Activated T-helper 1 cell treated with anti-CD3 and anti-CD28 coated beads, Interleukin-2, amount 50 U/mL, for 16 hours (primary cell): ENCODE measurements around the gene FAAP20.

ENCODE experiments used
- DNase-seq, 2 donors: peaks; one replicate each; pipeline ENCODE4 v3.0.0-alpha.2; 2020; ENCODE audit warnings: low read depth in 1 of 2, low spot score in 1 of 2

FAAP20 gene

DNA sequence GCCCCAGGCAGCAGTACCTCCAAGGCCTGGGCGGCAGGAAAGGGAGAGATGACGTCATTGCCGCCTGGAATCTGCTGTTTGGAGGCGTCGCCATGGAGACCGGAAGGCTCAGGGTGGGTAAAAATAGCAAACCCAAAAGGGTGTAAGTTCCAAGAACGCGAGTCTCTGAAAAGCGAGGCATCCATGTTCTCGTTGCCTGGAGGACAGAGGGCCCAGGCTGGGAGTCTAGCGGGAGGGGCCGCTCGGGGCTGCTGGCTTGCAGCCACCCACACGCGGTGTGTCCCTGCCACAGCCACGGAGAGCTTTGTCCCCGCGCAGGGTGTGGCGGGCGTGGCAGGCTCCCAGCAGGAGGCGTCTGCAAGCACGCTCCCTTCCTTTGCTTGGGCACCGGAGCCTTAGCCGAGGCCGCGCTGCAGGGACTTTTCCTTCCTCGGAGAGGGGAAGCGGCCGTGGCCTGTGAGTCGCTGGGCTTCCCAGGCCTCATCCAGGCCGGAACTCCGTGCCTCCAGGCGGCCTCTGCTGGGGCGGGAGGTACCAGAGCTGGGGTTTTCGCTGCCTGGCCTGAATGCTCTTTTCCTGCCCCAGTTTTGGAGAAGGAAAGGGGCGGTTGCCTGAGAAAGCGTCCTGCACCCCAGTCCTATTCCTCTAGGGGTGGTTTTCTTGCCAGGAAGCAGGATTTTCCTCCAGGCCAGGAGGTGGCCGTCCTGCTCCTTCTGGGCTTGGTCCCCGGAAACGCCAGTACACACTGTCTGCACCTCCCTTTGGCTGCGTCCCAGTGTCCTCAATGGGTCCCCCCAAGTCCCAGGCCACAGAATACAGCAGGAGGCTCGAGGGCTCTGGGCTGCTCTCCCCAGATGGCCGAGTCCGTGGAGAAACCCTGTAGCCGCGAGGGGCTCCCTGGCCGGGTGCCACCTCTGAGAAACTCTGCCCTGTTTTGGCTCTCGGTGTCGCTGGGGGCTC, 18.2 kb upstream of the FAAP20 start:
- no peak for DNase-seq

DNA sequence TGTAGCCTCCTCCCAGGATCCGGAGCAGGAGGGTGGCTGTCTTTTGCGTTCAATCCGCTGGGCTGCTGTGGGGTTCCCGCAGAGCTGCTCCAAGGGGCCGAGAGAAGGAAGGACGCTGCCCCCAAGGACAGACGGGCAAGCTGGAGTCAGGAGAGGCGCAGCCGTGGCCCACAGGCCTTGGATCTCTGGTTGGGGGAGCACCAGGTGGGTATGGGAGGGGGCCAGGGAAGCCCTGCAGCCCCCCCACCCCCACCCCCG, 17.6 kb upstream of the FAAP20 start:
- no peak for DNase-seq

GRCh38 chr1:2210786-2211185, 16.2 kb upstream of the FAAP20 start:
- DNase-seq, result no peak

DNA sequence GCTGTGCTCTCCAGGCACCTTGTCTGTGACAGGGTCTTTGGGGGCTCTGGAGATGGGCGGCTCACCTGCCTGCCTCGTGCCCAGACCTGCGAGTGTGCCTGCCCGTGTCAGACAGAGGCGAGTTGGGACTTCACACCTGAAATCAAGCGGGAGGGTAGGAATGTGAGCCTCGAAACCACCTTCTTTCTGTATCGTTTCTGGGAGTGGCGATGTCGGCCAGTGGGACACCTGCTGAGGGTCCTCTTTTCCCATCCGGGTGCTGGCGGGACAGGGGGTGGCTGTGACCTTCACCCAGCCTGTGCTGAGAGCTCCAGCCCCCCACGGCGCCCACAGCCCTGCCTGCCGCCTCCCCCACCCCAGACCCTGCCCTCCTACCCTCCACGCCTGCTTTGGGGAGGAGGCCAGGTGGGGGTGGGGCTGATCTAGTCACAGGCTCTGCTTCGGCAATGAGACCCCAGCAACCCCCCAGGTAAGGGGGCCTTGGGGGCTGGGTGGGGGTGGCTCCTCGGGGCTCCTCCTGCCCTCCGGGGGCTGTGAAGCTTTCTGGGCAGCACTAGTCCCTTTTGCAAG, 15.6 kb upstream of the FAAP20 start:
- DNase-seq, result no peak

- DNase-seq, result no peak
Observed at GRCh38 chr1:2209400-2210083, 15.0 kb upstream of the FAAP20 start.

- DNase-seq, result no peak
Observed at GRCh38 chr1:2208309-2209239, 14.0 kb upstream of the FAAP20 start.

DNA sequence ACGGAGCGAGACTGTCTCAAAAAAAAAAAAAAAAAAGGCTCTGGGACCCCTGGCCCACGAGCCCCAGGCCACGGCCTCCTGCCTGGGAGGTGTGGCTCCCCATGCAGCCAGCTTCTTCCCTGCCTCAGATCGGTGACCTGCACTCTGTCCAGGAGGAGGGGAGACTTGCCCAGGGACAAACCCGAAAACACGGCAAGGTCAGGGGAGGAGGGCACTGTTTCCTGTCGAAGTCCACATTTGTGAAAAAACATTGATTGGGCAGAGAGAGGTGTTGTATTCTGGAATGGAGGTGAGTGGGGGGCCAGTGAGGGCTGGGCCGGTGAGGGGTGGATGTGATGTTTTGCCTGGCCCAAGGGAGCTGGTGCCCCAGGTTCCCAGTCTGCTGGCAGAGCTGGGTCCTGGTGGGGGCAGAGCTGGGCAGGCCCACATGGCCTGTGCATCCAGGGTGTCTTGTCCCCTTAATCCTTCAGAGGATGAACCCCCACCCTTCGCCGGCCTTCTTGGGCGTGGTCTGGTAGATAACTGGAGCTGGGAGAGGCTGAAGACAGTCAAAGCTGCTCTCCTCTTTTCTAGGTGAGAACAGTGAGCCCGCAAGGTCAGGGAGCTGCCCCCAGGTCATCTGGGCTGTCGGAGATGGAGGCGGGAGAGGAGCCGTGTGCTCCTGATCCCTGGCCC, 12.4 kb upstream of the FAAP20 start:
- no peak for DNase-seq

DNA sequence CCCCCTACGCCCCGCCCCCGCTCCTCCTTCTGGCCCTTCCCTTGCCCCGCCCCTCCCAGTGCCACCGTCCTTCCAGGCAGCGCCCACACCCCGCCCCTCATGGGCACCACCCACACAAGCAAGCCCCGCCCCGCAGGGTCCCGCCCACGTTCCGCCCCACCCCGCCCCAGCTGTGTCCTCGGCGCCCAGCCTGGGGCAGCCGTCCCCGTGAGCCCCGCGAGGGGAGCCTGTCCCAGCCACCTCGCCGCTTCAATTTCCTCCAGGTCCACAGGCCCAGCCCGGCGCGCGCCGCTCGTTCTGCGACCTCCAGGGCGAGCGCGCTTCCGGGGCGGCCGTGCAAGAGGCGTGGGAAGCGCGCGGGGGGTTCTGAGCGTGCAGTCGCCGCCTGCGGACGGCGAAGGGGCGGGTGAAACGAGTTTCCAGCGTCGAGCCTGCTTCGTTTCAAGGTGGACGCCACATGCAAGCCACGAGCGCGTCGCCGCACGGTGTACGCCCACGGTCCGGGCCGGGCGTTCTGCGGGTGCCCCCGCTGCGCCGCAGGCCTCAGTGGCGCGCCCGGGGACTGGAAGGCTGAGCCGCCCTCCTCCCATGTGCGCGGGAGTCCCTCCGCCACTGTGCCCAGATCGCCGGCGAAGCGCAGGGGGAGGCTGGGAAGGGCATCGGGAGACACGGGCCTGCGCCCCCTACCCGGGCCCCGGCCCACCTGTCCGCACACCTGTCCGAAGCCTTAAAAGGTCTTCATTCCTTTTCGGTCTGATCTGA, 10.8 kb upstream of the FAAP20 start:
- DNase-seq, result peak; percentile 89 to 90

DNA sequence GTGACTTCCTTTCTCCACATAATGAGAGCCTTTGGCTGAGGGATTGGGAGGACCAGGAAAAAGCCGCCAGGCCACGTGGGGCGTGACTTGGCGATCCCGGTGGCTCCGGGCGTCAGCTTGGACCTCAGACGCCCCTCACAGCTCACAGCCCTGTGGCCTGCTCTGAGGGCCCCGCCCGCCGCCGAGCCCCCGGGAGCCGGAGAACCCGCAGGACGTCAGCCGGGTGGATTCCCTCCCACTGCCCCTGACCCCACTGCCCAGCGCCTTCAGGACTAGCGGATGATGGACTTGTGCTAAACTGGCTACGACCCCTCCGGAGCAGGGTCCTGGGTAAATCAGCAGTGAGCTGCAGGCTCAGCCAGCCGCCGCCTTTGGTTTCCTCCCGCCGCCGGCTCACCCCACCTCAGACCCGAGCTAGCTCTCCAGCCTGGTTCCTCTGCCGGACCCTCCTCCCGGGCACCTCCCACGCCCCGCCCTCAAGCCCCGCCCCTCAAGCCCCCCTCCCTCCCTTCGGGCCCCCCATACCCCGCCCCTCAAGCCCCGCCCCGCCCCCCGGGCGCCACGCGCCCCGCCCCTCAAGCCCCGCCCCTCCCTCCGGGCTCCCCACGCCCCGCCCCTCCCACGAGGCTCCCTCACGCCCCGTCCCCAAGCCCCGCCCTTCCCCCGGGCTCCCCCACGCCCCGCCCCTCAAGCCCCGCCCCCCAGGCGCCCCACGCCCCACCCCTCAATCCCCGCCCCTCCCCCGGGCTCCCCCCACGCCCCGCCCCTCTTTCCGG, 10.0 kb upstream of the FAAP20 start:
- no peak for DNase-seq

- no peak for DNase-seq
Observed at GRCh38 chr1:2203671-2204414, 9.3 kb upstream of the FAAP20 start.

- no peak for DNase-seq
Observed at GRCh38 chr1:2202843-2203601, 8.4 kb upstream of the FAAP20 start.

DNA sequence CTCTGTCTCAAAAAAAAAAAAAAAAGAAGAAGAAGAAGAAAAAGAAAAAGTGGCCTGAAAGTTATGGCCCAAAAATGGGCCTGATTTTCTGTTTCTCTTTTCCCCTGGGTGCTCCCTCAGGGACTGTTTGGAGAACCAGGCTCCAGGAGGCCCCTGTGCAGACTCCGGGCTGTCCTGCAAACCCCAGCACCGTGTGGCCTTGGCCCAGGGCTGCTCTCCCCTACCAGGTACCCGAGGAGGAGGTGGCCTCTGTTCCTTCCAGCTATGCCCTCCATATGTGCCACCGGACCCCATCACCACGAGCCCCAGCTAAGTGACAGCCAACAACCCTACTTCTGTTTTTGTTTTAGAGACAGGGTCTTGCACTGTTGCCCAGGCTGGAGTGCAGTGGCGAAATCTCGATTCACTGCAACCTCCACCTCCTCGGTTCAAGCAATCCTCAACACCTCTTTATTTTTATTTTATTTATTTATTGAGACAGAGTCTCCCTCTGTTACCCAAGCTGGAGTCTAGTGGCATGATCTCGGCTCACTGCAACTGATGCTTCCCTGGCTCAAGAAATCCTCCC, 7.5 kb upstream of the FAAP20 start:
- DNase-seq, result no peak

DNA sequence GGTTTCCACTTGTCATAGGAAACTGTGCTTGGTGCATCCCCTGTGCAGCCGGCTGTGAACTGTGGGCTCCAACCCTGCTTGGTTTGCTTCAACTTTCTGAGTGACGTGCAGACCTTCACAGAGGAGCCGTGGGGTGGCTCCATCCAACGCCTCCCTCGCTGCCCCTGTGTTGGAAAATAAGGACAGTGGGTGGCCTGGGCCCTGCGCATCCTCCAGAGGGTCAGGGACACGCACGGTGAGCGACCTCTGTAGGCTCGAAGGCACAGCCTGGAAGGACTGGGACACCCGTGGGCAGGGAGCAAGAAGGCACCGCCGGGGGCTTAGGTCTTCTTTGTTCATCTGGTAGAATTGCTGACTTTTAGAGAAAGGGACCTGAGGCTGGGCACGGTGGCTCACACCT, 6.5 kb upstream of the FAAP20 start:
- DNase-seq, result no peak

GRCh38 chr1:2200308-2200943, 5.9 kb upstream of the FAAP20 start:
- DNase-seq, result no peak

DNA sequence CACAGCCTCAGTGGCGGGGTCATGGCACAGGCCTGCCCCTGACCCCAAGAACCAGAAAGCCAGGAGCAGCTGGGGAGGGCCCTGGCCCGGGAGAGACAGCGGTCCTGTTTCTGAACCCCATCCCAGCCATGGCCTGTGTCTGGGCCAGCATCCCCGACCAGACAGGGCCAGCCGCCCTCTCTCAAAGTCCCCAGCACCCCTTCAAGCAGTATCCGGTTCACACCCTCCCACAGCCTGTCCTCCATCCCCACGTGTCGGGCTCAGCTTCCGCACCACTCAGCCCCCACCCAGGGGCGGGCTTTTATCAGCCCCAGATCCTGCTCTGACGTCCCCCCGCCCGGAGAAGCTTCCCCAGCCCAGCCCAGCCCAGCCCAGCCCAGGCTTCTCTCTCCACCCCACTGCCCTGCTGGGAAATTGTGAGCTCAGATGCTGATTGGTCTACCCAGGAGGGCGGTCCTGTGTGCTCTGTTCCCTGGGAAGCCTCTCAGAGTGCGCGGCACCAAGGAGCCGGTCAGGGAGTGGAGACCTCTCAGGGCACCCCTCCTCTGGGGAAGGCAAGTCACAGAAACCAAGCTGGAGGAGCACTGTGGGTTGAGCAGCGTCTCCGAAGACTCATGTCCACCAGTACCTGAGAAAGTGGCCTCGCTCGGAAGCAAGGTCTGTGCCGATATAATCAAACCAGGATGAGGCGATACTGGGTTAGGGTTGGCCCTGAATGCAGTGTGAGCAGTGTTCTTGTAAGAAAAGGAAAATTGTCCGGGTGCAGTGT, 4.7 kb upstream of the FAAP20 start:
- peak; percentile 56 to 66 for DNase-seq

DNA sequence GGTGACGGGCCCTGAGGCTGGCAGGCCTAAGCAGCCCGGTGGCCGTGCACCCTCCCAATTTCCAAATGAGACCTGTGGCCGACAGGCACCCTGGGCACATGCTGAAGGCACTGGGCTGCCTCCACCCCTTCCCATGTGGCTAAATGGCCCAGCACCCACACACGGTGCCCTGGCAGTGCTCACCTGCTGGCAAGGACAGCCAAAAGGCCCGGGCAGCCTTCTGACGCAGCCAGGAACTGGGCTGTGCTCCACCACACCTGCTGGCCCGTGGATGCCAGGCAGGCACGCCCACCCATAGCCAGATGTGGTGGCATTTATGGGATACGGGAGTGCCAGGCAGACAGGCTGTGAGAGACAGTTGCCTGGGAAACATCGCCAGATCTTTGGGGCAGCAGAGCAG, 4.0 kb upstream of the FAAP20 start:
- no peak for DNase-seq
